Duodenal mucosa (tissue), 2 donors: ENCODE results near the gene PDE4A.
A peak's percentile ranks its signal among the peaks of the same experiment; 100 is the strongest.
"Not testable (repeated sequence)": the region's sequence is repeated elsewhere in the genome, so short reads cannot be mapped to it uniquely, and the experiment has no call there.

Experiments used
- H3K27ac ChIP-seq: one replicate; pipeline ENCODE4 v1.7.0; 2013; ENCODE audit warnings: low read depth, low read length
- H3K27me3 ChIP-seq, 2 donors: one replicate each; pipeline ENCODE4 v1.7.0; 2013; ENCODE audit warnings: low read length in 2 of 2, control low read depth in 1 of 2; ENCODE audit not compliant: insufficient read depth in 2 of 2, control insufficient read depth in 1 of 2
- H3K36me3 ChIP-seq, 2 donors: one replicate each; pipeline ENCODE4 v1.7.0; 2013; ENCODE audit warnings: low read length in 2 of 2, control low read depth in 1 of 2; ENCODE audit not compliant: insufficient read depth in 2 of 2, control insufficient read depth in 1 of 2
- H3K4me1 ChIP-seq, 2 donors: one replicate each; pipeline ENCODE4 v1.7.0; 2013; ENCODE audit warnings: low read length in 2 of 2, control low read depth in 1 of 2; ENCODE audit not compliant: insufficient read depth in 2 of 2, control insufficient read depth in 1 of 2
- H3K4me3 ChIP-seq, 2 donors: one replicate each; pipeline ENCODE4 v1.7.0; 2013; ENCODE audit warnings: low read length in 2 of 2, low read depth in 1 of 2
- H3K9ac ChIP-seq, 2 donors: one replicate each; pipeline ENCODE4 v1.7.0; 2013; ENCODE audit warnings: low read length in 2 of 2, low read depth in 1 of 2
- H3K9me3 ChIP-seq, 2 donors: one replicate each; pipeline ENCODE4 v1.7.0; 2013; ENCODE audit warnings: low read length in 2 of 2, control low read depth in 1 of 2; ENCODE audit not compliant: control insufficient read depth in 1 of 2

Gene PDE4A

DNA sequence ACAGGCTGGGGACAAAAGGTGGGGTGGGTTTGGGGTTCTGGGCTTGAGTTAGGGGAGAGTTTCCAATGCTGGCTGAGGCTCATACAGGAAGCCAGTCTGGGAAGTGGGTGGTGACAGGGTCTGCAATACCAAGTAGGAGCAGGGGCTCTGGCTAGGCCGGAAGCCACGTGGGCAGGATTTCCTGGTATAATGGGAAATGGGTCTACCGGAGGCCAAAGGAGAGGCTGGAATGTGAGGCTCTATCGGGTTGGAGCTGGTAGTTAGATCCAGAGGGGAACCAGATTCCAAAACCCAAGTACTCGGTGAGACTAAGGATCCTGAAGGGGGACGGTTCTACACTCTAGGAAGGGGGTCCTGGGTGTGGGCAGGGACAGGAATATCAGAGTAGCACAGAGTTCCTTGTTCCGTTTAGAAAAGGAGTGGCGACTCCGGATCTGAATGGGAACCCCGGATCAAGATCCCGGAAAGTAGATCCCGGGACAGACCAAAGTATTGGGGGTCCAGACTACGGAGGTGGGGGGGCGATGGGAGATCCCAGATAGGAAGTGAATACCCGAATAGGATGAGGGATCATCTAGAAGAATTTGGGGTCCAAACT, 17.8 kb upstream of the PDE4A start:
- Histone ChIP-seq H3K36me3 (peaks cover 0 to 8% of the 10 kb centered on the region in 2 donors), H3K9ac (peak overlapping the region; percentile 96 to 98), H3K27me3 (peaks cover 4 to 12% of the 10 kb centered on the region in 2 donors), H3K9me3 (no peaks in the 10 kb centered on the region), H3K27ac (peak overlapping the region; percentile 30), H3K4me1 (peaks cover 29 to 38% of the 10 kb centered on the region in 2 donors), H3K4me3 (peak overlapping the region; percentile 87 to 93)

DNA sequence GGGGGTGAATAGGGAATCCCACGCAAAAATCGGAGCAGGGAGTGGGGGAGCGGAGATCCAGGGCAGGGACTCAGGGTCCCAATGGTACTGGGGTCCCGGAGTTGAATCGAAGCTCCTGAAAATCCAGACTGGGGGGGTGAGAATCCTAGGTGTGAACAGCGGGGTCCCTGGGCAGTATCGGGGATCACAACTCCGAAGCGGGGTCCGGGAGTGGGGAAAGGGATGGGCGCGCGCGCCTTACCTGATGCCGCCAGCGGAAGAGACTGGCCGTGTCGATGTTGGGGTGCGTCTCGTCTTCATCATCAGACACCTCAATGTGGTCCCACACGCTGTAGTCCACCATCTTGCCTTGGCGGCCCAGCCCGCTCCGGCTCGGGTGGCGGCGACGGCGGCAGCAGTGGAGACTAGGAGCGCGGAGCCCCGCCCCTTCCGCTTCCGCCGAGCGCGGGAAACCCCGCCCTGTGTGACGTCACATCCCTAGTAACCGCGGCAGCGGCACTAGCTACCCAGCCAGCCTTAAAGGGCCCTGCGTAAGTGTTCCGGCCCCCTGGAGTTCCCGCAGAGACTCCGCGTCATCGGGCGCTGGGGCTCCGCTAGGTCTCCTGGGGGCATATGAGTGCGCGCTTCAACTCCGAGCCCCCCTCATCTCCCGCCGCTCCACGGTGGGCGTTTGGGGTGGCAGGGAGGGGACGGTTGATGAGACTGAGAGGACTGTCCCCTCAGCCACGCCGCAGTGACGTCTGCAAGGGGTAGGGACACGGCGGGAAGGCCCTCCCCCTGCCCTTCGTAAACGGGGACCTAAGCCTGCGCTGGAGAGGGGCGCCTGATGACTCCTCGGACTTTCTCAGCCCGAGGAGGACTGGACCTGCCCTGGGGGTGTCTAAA, 17.0 kb upstream of the PDE4A start, which contains the start of gene CDC37:
TSS of gene CDC37 (minus strand) at position 406 of the 885 bp plus-strand sequence. CDS start at position 343, 63 bp downstream.
- no peaks in the 10 kb centered on the region for H3K9me3 ChIP-seq
- H3K36me3 ChIP-seq, result peaks cover 0 to 3% of the 10 kb centered on the region in 2 donors
- H3K27me3 ChIP-seq, result peaks cover 4 to 12% of the 10 kb centered on the region in 2 donors
- H3K4me1 ChIP-seq, result peaks cover 29 to 40% of the 10 kb centered on the region in 2 donors
- peak within 1 kb of the TSS; percentile 96 to 98 for H3K9ac ChIP-seq
- H3K4me3 ChIP-seq, result peak within 1 kb of the TSS; percentile 87 to 93
- H3K27ac ChIP-seq, result peak within 1 kb of the TSS; percentile 56

DNA sequence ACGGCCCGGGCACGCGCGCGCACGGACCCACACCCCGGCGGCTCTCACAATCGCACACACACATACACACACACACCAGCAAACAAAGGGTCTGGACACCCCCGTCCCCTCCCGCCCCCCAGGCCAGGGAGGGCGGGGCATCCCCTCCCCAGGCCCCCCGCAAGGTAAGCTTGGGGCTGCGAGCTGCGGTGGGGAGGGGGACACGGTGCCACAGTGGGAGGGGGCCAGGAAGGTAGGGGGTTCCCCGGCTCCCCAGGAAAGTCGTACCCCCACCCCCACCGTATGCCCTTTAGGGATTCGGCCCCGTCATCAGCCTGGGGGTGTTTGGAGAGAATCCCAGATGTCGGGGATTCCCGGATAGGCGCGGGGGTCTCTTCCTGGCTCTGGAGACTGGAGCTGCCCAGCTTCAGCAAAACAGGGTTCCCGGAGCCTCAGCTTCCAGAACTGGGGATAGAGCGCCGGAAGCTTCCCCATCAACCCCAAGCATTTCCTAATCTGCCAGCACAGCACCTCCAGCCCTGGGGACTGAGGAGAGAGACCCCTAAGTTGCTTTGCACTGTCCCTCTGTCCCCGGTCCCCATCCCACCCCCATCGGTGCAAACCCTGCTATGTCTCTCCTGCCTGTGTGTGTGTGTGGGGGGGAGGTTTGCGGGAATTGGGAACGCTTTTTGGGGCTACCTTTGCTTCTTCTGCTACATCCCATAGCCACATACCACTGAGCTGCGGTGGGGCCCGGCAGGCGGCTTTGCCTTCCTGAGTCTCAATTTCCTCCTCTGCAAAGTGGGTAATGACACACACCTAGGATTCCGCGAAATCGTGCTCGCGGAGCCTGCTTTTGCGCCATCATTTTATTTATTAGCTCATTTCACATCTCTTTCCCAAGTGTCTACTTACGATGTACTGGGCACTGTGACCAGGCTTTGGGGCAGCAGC, 15.2 kb upstream of the PDE4A start:
- Histone ChIP-seq H3K4me3 (peak overlapping the region; percentile 87 to 93), H3K4me1 (peaks cover 29 to 47% of the 10 kb centered on the region in 2 donors), H3K9ac (peak overlapping the region in 1 of 2 donors; percentile 96)

DNA sequence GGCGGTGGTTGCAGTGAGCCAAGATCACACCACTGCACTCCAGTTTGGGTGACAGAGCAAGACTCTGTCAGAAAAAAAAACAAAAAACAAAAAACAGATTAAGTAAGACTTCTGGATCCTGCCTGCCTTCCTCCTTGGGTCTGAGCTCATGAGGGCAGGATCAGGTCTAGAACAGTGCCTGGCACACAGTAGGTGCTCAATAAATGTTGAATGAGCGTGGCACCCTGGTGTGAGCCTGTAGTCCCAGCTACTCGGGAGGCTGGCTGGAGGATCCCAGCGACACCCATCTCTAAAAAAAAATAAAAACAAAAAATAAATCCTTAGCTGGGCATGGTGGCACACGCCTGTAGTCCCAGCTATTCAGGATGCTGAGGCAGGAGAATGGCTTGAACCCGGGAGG, 14.1 kb upstream of the PDE4A start:
- Histone ChIP-seq H3K4me1 (peaks cover 24 to 42% of the 10 kb centered on the region in 2 donors), H3K27ac (no peak overlapping the region), H3K4me3 (no peak overlapping the region), H3K9me3 (no peaks in the 10 kb centered on the region), H3K9ac (no peak overlapping the region), H3K27me3 (peaks cover 4 to 12% of the 10 kb centered on the region in 2 donors), H3K36me3 (no peaks in the 10 kb centered on the region)

More for the DNA sequence above, 15.2 kb upstream of the PDE4A start:
- H3K36me3 ChIP-seq, result no peaks in the 10 kb centered on the region
- peaks cover 4 to 12% of the 10 kb centered on the region in 2 donors for H3K27me3 ChIP-seq
- H3K9me3 ChIP-seq, result no peaks in the 10 kb centered on the region
- no peak overlapping the region for H3K27ac ChIP-seq

DNA sequence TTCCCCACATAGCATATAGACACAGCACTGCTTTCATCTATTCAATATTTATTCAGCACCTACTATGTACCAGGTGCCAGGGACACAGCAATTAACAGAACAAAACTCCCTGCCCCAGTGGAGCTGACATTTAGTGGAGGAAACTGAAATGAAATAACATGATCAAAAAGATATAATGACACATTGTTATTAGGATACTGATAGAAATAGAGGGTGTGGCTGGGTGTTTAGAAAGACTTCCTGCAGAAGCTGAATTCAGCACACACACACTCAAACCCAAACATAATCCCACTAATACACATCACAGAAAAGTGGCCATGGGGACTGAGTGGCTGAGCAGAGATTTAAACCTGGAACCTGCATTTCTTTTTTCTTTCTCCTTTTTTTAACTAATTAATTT, 13.2 kb upstream of the PDE4A start:
- H3K27me3 ChIP-seq, result peaks cover 4 to 12% of the 10 kb centered on the region in 2 donors
- peaks cover 15 to 33% of the 10 kb centered on the region in 2 donors for H3K4me1 ChIP-seq
- no peaks in the 10 kb centered on the region for H3K36me3 ChIP-seq

DNA sequence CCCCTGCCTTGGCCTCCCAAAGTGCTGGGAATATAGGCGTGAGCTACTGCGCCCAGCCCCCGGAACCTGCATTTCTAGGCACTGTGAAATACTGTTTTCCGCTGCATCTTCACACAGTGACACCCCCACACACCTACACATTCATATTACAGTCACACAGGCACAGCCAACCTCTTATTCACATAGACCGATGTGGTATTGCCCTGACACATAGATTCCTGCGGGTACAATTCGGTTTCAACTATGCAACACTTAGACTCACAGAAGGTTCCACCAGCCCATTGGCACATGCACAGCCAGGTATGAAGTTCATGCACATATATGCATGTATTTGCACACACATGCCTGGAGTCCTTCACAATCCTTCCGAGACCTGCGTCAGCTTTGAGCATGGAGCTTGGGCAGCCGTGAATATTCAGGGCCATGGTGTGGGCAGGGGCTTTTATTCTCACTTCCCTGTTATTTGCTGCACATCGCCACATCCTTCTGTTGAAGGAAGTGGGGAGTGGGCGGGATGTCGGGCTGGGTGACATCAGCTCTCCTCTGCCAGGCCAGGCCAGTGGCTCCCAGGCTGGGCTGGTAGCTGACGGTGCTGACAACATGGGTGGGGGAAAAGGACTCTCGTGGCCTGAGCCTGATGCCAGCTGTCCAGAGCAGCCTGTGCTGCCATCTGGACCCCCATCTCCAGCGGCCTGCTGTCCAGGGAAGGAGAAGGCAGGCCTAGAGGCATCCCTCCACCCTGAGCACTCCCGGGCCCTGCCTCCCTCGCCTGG, 11.6 kb upstream of the PDE4A start:
- peak overlapping the region in 1 of 2 donors; percentile 28 for H3K4me3 ChIP-seq
- H3K27me3 ChIP-seq, result peaks cover 4 to 12% of the 10 kb centered on the region in 2 donors
- H3K9me3 ChIP-seq, result no peaks in the 10 kb centered on the region
- no peak overlapping the region for H3K9ac ChIP-seq
- no peak overlapping the region for H3K27ac ChIP-seq
- H3K4me1 ChIP-seq, result peaks cover 9 to 24% of the 10 kb centered on the region in 2 donors
- no peaks in the 10 kb centered on the region for H3K36me3 ChIP-seq

More for the DNA sequence above, 13.2 kb upstream of the PDE4A start:
- H3K27ac ChIP-seq, result no peak overlapping the region
- no peak overlapping the region for H3K9ac ChIP-seq
- H3K4me3 ChIP-seq, result no peak overlapping the region
- H3K9me3 ChIP-seq, result no peaks in the 10 kb centered on the region

DNA sequence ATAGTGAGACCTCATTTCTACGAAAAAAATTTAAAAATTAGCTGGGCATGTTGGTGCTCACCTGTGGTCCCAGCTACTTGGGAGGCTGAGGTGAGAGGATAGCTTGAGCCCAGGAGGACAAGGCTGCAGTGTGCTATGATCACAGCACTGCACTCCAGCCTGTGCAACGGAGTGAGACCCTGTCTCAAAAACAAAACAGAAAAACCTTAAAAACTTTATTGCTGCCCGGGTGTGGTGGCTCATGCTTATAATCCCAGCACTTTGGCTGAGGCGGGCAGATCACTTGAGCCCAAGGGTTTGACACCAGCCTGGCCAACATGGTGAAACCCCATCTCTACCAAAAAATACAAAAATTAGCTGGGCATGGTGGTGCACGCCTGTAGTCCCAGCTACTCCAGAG, 9.1 kb upstream of the PDE4A start:
- H3K36me3 ChIP-seq, H3K4me3 ChIP-seq, H3K9me3 ChIP-seq, H3K27ac ChIP-seq, H3K27me3 ChIP-seq, H3K9ac ChIP-seq: not testable (repeated sequence)
- H3K4me1 ChIP-seq, result peaks cover 8 to 16% of the 10 kb centered on the region in 2 donors

DNA sequence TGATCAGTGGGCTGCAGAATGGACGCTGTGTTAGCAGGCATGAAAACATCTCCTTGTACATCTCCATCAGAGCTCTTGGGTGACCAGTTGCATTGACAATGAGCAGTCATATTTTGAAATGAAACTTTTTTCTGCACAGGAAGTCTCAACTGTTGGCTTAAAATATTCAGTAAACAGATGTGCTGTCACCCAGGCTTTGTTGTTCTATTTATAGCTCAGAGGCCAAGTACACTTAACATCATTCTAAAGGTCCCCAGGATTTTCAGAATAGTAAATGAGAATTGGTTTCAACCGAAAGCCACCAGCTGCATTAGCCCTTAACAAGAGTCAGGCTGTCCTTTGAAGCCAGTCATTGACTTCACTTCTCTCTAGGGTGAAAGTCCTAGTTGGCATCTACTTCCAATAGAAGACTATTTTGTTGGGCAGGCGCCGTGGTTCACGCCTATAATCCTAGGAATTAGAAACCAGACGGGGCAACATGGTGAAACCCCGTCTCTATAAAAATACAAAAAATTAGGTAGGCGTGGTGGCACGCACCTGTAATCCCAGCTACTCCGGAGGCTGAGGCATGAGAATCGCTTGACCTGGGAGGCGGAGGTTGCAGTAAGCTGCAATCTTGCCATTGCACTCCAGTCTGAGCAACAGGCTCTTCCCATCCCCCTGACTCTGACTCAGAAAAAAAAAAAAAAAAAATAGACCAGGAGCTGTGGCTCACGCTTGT, 7.9 kb upstream of the PDE4A start:
- H3K27ac ChIP-seq, result no peak overlapping the region
- peaks cover 0 to 2% of the 10 kb centered on the region in 2 donors for H3K9me3 ChIP-seq
- peak overlapping the region in 1 of 2 donors; percentile 32 for H3K9ac ChIP-seq
- H3K4me1 ChIP-seq, result peaks cover 5 to 17% of the 10 kb centered on the region in 2 donors
- peaks cover 4 to 13% of the 10 kb centered on the region in 2 donors for H3K27me3 ChIP-seq
- no peak overlapping the region for H3K4me3 ChIP-seq
- H3K36me3 ChIP-seq, result no peaks in the 10 kb centered on the region

DNA sequence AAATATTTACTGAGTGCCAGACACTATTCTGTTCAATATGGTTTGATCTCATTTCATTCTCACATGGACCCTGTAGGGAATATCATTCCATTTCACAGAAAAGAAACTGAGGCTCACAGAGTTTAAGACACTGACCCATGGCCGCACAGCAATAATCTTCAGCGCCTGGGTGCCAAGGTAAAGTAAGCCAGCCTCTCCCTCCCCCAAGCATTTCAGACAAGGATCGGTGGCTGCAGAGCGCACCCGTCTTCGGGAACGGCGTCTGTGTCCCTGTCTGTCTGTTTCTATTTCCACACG, 4.3 kb upstream of the PDE4A start:
- H3K27ac ChIP-seq, result no peak overlapping the region
- H3K9me3 ChIP-seq, result peaks cover 0 to 2% of the 10 kb centered on the region in 2 donors
- peak overlapping the region; percentile 60 to 65 for H3K4me3 ChIP-seq
- H3K27me3 ChIP-seq, result peaks cover 26 to 45% of the 10 kb centered on the region in 2 donors
- peak overlapping the region; percentile 20 to 69 for H3K9ac ChIP-seq
- no peaks in the 10 kb centered on the region for H3K36me3 ChIP-seq
- H3K4me1 ChIP-seq, result peaks cover 15 to 18% of the 10 kb centered on the region in 2 donors
